Epithelial cell of proximal tubule (primary cell): ENCODE data around the gene CELA1. TPM values are rescaled to one million over a fixed set of nuclear protein-coding genes. Genes with fewer than 3 reads are reported as not detected.

Experiments
- DNase-seq: peaks from one replicate; pipeline ENCODE4 v3.0.0-alpha.2; 2011; ENCODE audit warnings: low read depth
- H3K4me3 ChIP-seq: 2 replicates; pipeline ENCODE4 v1.5.1; 2011; ENCODE audit warnings: low read depth, mild to moderate bottlenecking, low read length
- total RNA-seq: library from RNA; depleted of rRNA; stranded (reverse); fragments of >200 nt; gene quantifications from 2 replicates; pipeline ENCODE4 v1.2.3, GENCODE V29; 2015
- TF ChIP-seq, protein P1 (sequence below): conservative IDR thresholded peaks from 2 replicates; pipeline ENCODE4 v1.5.1; 2012; ENCODE audit warnings: low read depth, mild to moderate bottlenecking, low read length

CELA1 gene
- total RNA-seq, 1 donor from 2014 or later: not detected

- H3K4me3 ChIP-seq: no peak overlapping the region
- TF ChIP-seq, protein P1, sequence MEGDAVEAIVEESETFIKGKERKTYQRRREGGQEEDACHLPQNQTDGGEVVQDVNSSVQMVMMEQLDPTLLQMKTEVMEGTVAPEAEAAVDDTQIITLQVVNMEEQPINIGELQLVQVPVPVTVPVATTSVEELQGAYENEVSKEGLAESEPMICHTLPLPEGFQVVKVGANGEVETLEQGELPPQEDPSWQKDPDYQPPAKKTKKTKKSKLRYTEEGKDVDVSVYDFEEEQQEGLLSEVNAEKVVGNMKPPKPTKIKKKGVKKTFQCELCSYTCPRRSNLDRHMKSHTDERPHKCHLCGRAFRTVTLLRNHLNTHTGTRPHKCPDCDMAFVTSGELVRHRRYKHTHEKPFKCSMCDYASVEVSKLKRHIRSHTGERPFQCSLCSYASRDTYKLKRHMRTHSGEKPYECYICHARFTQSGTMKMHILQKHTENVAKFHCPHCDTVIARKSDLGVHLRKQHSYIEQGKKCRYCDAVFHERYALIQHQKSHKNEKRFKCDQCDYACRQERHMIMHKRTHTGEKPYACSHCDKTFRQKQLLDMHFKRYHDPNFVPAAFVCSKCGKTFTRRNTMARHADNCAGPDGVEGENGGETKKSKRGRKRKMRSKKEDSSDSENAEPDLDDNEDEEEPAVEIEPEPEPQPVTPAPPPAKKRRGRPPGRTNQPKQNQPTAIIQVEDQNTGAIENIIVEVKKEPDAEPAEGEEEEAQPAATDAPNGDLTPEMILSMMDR: no peak
- no peak for DNase-seq
Observed at GRCh38 chr12:51360315-51360714, 13.8 kb upstream of the CELA1 start.

- no peak for DNase-seq
- no peak overlapping the region for H3K4me3 ChIP-seq
- TF ChIP-seq, protein P1: no peak
Observed at GRCh38 chr12:51359851-51360250, 13.4 kb upstream of the CELA1 start.

- DNase-seq: no peak
- no peak overlapping the region for H3K4me3 ChIP-seq
- TF ChIP-seq, protein P1: no peak
Observed at GRCh38 chr12:51358496-51358895, 12.0 kb upstream of the CELA1 start.

DNA sequence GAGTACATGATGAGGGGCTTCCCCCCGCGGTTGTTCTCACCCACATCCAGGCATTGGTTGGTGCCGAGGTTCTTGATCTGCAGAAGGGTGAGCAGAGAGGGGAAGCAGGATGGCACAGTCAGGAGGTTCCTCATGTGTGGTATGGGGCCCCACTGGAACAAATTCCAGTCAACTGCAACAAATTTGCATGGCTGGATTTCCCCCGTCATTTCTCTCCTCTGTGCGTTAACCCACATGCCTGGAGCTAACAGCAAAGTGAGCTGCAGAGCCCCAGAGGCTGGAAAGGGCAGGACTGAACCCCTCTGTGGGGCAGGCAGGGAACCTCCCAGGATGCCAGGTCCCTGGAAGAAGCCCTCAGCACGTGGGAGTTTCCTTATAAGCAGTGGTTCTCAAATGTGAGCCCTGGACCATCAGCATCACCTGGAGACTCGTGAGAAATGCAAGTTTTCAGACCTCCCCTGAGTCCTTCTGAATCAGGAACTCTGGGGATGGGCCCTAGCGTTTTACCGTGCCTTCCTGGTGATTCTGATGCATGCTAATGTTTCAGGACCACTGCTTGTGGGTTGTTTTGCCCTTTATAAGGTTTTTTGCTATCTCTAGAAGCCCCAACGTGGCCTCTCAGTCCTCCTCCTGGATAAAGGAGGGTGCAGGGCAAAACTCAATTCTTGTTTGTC is 11.0 kb upstream of the CELA1 start:
- no peak overlapping the region for H3K4me3 ChIP-seq
- TF ChIP-seq, protein P1: no peak

DNA sequence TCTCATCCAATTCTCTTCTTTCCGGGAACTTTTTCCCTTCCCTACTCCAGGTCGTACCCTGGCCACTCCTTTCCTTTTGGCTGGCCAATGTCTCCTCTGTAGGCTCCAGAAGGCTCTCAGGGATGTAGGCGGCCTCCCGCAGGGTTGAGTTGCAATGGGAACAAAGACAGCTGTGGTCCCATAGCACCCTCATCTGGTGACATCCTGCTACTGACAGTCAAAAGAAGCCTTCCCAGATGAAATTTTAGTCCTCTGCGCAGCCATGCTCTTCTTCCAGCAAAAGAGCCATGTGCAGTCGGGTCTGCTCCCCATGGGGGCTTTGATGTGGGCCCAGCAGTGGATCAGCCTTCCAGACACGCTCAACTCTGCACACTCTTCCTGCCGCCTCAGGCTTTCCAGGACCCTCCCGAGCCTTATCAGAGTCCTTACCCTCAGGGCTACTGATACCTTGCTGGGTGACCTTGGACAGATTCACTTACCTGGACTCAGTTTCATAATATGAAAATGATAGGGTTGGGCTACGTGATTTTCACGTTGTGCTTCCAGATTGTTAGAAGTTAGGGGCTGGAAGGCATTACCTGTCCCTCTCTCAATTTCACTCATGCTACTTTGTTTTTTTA is 5.5 kb upstream of the CELA1 start:
- no peak for DNase-seq
- no peak overlapping the region for H3K4me3 ChIP-seq
- TF ChIP-seq, protein P1: peak; percentile 79

More for the DNA sequence above, 11.0 kb upstream of the CELA1 start:
- DNase-seq: no peak

- H3K4me3 ChIP-seq: no peak overlapping the region
- no peak for DNase-seq
- TF ChIP-seq, protein P1: no peak
Observed at GRCh38 chr12:51349026-51349425, 2.5 kb upstream of the CELA1 start.

GRCh38 chr12:51348116-51348515 is 1.6 kb upstream of the CELA1 start:
- DNase-seq: no peak
- H3K4me3 ChIP-seq: no peak overlapping the region
- TF ChIP-seq, protein P1: no peak
